Activated CD4-positive, alpha-beta memory T cell treated with anti-CD3 and anti-CD28 coated beads for 36 hours (primary cell): ENCODE data around the gene ELOA2. TPM values are rescaled to one million over a fixed set of nuclear protein-coding genes. Genes with fewer than 3 reads are reported as not detected.
"Not testable (repeated sequence)": the region's sequence is repeated elsewhere in the genome, so short reads cannot be mapped to it uniquely, and the experiment has no call there.

Experiments
- CTCF ChIA-PET: fragments of 350-600 bp; sonication (Branson Sonifier 250); formaldehyde crosslinking; loops from one replicate; lab custom pipeline; 2021; ENCODE audit warnings: antibody characterized with exemption, inconsistent platforms; lab: Charles Lee
- POLR2A ChIA-PET: fragments of 350-600 bp; sonication (Branson Sonifier 250); formaldehyde crosslinking; loops from one replicate; lab custom pipeline; 2021; ENCODE audit warnings: antibody characterized with exemption; lab: Charles Lee
- DNase-seq: peaks from one replicate; pipeline ENCODE4 v3.0.0-alpha.2; 2020
- H3K27ac Mint-ChIP-seq: one replicate; pipeline ENCODE4 v1.8.0; 2021; ENCODE audit warnings: mixed read lengths
- H3K27me3 Mint-ChIP-seq: one replicate; pipeline ENCODE4 v1.8.0; 2021; ENCODE audit warnings: mixed read lengths
- H3K36me3 Mint-ChIP-seq: one replicate; pipeline ENCODE4 v1.8.0; 2021; ENCODE audit warnings: mixed read lengths
- H3K4me1 Mint-ChIP-seq: one replicate; pipeline ENCODE4 v1.8.0; 2021; ENCODE audit warnings: low read depth, mixed read lengths
- H3K4me3 Mint-ChIP-seq: one replicate; pipeline ENCODE4 v1.8.0; 2021; ENCODE audit warnings: mild to moderate bottlenecking, mixed read lengths
- H3K9me3 Mint-ChIP-seq: one replicate; pipeline ENCODE4 v1.8.0; 2021; ENCODE audit warnings: mixed read lengths
- intact Hi-C: fragments of 100-400 bp; cut with micrococcal nuclease; formaldehyde crosslinking; loops from one replicate; pipeline ENCODE4 v1.15.1; 2023
- total RNA-seq, 2 experiments: library from RNA; stranded (reverse); gene quantifications; one replicate each; pipeline ENCODE4 v1.2.3, GENCODE V29; 2021

The ELOA2 gene
- total RNA-seq, 2 experiments from 2014 or later: not detected

GRCh38 chr18:47036927-47037578 lies 1.6 kb upstream of the ELOA2 start:
- intact Hi-C loops: no loop called here
- H3K4me1 Mint-ChIP-seq: no peaks in the 10 kb centered on the region
- no peaks in the 10 kb centered on the region for H3K9me3 Mint-ChIP-seq
- DNase-seq: no peak
- H3K27ac Mint-ChIP-seq: no peak overlapping the region
- H3K36me3 Mint-ChIP-seq: no peaks in the 10 kb centered on the region
- ChIA-PET POLR2A (no interaction called here), CTCF (interaction anchor here (0.7 to 0.9 kb wide), 2 partner anchors 100 to 244 kb away, joined by 3 to 4 read pairs; no protein-coding TSS in a partner anchor)
- no peak overlapping the region for H3K4me3 Mint-ChIP-seq
- peaks cover 1% of the 10 kb centered on the region for H3K27me3 Mint-ChIP-seq

- no peaks in the 10 kb centered on the region for H3K36me3 Mint-ChIP-seq
- CTCF ChIA-PET: interaction anchor here (0.9 kb wide), 1 partner anchor 99 kb away, joined by 3 read pairs; no protein-coding TSS in a partner anchor
- POLR2A ChIA-PET: no interaction called here
Measured at GRCh38 chr18:47036298-47036874, 965 bp upstream of the ELOA2 start.

DNA sequence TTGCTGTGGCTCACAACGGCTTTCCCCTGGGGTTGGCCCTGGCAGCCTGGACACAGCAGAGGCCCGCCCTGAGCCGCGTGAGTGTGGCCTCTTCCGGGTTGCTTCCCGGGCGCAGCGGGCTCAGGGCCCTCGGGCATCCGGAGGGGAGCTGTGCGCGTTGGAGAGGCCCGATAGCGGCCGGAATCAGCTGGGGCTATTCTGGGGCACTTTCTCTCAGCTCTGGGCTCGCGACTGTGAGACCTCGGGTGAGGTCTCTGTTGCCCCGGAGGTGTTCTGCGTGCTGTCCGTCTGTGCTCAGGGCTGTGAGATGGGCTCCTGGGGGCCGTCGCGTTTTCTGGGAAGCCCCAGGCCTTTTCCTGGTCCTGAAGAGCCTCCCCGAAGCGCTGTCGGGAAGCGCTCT lies 830 bp downstream of the ELOA2 start:
- not testable (repeated sequence) for H3K27me3 Mint-ChIP-seq, H3K9me3 Mint-ChIP-seq
- CTCF ChIA-PET: interaction anchor here (0.6 kb wide), 1 partner anchor 1223 kb away, joined by 6 read pairs; no protein-coding TSS in a partner anchor

More at GRCh38 chr18:47036298-47036874, 965 bp upstream of the ELOA2 start:
- DNase-seq: peak; percentile 10
- H3K9me3 Mint-ChIP-seq: no peaks in the 10 kb centered on the region
- intact Hi-C loops: no loop called here
- H3K27ac Mint-ChIP-seq: no peak overlapping the region
- H3K27me3 Mint-ChIP-seq: peaks cover 1% of the 10 kb centered on the region
- no peaks in the 10 kb centered on the region for H3K4me1 Mint-ChIP-seq
- no peak overlapping the region for H3K4me3 Mint-ChIP-seq

GRCh38 chr18:47032945-47033344 lies 2.5 kb downstream of the ELOA2 start:
- Mint-ChIP-seq H3K36me3 (no peaks in the 10 kb centered on the region), H3K4me3 (no peak overlapping the region), H3K27ac (no peak overlapping the region), H3K27me3 (peaks cover 1% of the 10 kb centered on the region), H3K4me1 (no peaks in the 10 kb centered on the region), H3K9me3 (no peaks in the 10 kb centered on the region)
- DNase-seq: no peak
- ChIA-PET POLR2A (no interaction called here), CTCF (no interaction called here)
- intact Hi-C loops: no loop called here

More for the DNA sequence above, 830 bp downstream of the ELOA2 start:
- H3K36me3 Mint-ChIP-seq, DNase-seq, H3K27ac Mint-ChIP-seq, H3K4me1 Mint-ChIP-seq, intact Hi-C loops, POLR2A ChIA-PET, H3K4me3 Mint-ChIP-seq: not testable (repeated sequence)

DNA sequence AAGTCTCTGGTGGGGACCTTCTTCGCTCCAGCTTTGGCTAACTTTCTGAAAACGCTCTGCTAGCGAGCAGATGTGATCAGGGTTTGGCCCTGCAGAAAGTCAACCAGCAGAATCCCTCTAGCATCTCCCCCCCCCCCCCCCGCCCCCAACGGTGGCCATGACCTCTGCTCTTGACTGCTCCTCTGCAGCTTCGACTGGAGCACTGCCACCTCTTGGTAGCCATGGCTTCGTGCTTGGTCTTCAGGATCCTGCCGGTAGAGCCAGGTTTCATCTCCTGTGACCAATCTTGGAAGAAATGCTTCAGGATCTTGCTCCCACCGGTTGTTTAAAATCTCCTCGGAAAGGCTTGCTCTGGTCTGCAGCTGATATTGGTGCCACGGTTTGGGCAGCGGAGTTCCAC lies 4.5 kb downstream of the ELOA2 start:
- CTCF ChIA-PET, H3K4me3 Mint-ChIP-seq, H3K9me3 Mint-ChIP-seq, DNase-seq, POLR2A ChIA-PET, H3K27me3 Mint-ChIP-seq, intact Hi-C loops, H3K36me3 Mint-ChIP-seq, H3K27ac Mint-ChIP-seq, H3K4me1 Mint-ChIP-seq: not testable (repeated sequence)

- DNase-seq, H3K4me3 Mint-ChIP-seq, intact Hi-C loops, POLR2A ChIA-PET, H3K27ac Mint-ChIP-seq, H3K27me3 Mint-ChIP-seq, H3K9me3 Mint-ChIP-seq, CTCF ChIA-PET, H3K36me3 Mint-ChIP-seq, H3K4me1 Mint-ChIP-seq: not testable (repeated sequence)
Measured at GRCh38 chr18:47029684-47030353, 5.6 kb downstream of the ELOA2 start.

- H3K4me3 Mint-ChIP-seq, H3K36me3 Mint-ChIP-seq, H3K4me1 Mint-ChIP-seq, CTCF ChIA-PET, POLR2A ChIA-PET, H3K27ac Mint-ChIP-seq, H3K27me3 Mint-ChIP-seq, DNase-seq, H3K9me3 Mint-ChIP-seq, intact Hi-C loops: not testable (repeated sequence)
Measured at GRCh38 chr18:47028738-47029137, 6.7 kb downstream of the ELOA2 start.

- intact Hi-C loops, DNase-seq, H3K36me3 Mint-ChIP-seq, H3K9me3 Mint-ChIP-seq, H3K27me3 Mint-ChIP-seq, H3K27ac Mint-ChIP-seq, CTCF ChIA-PET, H3K4me1 Mint-ChIP-seq, POLR2A ChIA-PET, H3K4me3 Mint-ChIP-seq: not testable (repeated sequence)
Measured at GRCh38 chr18:47025557-47026174, 9.8 kb downstream of the ELOA2 start.

GRCh38 chr18:47023769-47024465 lies 11.5 kb downstream of the ELOA2 start:
- POLR2A ChIA-PET, H3K4me3 Mint-ChIP-seq, H3K4me1 Mint-ChIP-seq, H3K9me3 Mint-ChIP-seq, intact Hi-C loops, H3K27ac Mint-ChIP-seq, DNase-seq, H3K27me3 Mint-ChIP-seq, CTCF ChIA-PET, H3K36me3 Mint-ChIP-seq: not testable (repeated sequence)

DNA sequence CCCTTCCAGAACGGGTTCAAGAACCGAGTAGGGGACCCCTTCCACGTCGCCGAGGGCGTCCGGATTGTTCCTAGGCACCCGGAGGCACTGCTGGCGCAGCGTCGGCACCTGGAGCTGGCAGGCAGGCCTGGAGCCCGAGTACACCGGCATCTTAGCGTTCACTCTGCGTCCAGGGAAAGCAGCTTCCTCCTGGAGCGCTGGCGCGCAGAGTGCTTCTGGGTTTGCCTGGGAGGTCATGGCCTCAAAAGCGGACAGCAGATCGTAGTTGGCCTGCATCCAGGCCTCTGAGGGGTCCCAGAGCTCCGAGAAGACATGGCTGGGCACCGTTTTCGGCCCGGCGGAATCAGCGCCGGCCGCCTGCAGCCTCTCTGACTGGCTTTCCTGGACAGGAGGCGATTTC lies 12.6 kb downstream of the ELOA2 start:
- H3K36me3 Mint-ChIP-seq, H3K4me1 Mint-ChIP-seq, H3K27ac Mint-ChIP-seq, intact Hi-C loops, H3K4me3 Mint-ChIP-seq, POLR2A ChIA-PET, DNase-seq, H3K9me3 Mint-ChIP-seq, H3K27me3 Mint-ChIP-seq, CTCF ChIA-PET: not testable (repeated sequence)

DNA sequence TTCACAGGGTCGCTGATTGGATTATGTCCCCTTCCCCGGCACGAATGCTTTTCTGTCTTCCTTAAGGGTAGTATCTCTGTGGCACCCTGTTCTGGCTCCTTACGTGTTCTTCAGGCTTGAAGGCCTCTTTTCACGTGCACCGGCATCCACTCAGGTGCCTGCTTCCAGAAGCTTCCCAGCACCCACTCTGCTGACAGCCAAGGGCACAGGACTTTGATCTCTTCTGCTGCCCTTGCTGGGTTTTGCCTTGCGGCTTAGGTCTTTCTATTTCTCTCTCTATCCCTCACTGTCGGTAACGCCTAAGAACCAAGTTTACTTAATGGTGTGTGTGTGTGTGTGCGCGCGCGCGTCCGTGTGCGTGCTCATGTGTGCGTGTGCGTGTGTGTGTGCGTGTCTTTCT lies 14.7 kb downstream of the ELOA2 start:
- H3K4me1 Mint-ChIP-seq, H3K4me3 Mint-ChIP-seq, DNase-seq, H3K27me3 Mint-ChIP-seq, H3K27ac Mint-ChIP-seq, intact Hi-C loops, H3K9me3 Mint-ChIP-seq, POLR2A ChIA-PET, CTCF ChIA-PET, H3K36me3 Mint-ChIP-seq: not testable (repeated sequence)

DNA sequence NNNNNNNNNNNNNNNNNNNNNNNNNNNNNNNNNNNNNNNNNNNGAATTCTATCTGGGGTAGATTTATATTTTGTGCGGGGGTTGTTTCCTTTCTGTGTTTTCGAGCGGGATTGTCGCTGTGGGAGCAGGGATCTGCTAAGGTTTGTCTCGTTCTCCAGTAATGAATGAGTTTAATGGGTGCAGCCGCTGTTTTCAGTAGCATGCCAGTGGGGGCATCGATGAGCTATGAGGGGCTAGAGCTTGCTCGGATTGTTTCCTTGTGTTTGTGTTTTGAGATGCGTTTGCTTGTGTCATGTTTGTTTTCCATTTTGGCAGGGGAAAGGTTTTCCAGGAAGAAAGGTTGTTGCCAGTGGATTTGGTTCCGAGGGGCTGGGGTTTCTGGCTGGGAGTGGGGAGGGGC lies 15.6 kb downstream of the ELOA2 start:
- H3K9me3 Mint-ChIP-seq, H3K4me3 Mint-ChIP-seq, POLR2A ChIA-PET, H3K27me3 Mint-ChIP-seq, H3K36me3 Mint-ChIP-seq, intact Hi-C loops, CTCF ChIA-PET, H3K4me1 Mint-ChIP-seq, H3K27ac Mint-ChIP-seq, DNase-seq: not testable (repeated sequence)
